GM19043 (cell line): ENCODE data around the gene MCHR1.

Experiments
- ATAC-seq: cut with Tn5 transposase; IDR thresholded peaks from one replicate; pipeline ENCODE4 v1.9.1; 2021; ENCODE audit warnings: low read depth; ENCODE audit not compliant: unreplicated experiment

The MCHR1 gene

GRCh38 chr22:40720538-40721256 is 41.4 kb downstream of the MCHR1 start:
- no peak for ATAC-seq

DNA sequence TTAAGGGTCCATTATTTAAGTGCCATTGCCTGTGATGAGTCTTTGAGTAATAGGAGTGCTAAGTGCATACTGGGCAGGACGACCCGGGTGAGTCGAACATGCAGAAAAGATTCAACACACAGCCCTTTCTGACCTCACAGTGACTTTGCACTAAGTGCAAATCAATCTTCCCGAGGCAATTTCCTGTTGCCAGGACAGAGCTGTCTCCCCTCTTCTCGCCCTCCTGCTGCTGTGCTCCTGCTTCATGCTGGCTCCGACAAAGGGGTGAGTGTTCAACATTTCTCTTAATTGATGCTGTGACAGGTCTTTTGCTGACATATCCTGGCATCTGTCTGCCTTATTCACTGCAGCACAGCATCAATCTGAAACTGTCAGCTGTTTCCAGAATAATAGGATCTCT is 42.0 kb downstream of the MCHR1 start:
- ATAC-seq, result no peak

GRCh38 chr22:40723396-40723933 is 44.2 kb downstream of the MCHR1 start:
- no peak for ATAC-seq

GRCh38 chr22:40726514-40726913 is 47.2 kb downstream of the MCHR1 start:
- no peak for ATAC-seq

- no peak for ATAC-seq
Measured at GRCh38 chr22:40727070-40727963, 48.0 kb downstream of the MCHR1 start.

DNA sequence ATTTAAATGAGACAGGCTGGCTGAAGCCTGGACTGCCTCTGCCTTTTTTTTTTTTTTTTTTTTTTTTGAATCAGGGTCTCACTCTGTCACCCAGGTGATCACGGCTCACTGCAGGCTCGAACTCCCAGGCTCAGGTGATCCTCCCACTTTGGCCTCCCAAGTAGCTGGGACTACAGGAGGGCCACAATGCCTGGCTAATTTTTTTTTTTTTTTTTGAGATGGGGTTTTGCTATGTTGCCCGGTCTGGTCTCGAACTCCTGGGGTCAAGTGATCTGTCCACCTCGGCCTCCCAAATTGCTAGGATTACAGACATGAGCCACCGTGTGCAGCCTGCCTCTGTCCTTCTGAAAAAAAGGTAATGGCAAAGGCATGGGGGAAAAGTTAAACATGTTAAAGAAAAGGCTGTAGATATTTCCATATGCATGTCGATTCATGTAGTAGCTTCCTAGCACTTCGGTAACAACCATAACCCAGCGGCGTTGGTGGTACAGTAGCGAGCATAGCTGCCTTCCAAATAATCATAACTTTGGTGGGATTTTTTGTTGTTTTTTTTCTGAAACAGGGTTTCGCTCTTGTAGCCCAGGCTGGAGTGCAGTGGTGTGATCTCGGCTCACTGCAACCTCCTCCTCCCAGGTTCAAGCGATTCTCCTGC is 48.8 kb downstream of the MCHR1 start:
- no peak for ATAC-seq

- ATAC-seq, result no peak
Measured at GRCh38 chr22:40728731-40729189, 49.5 kb downstream of the MCHR1 start.

DNA sequence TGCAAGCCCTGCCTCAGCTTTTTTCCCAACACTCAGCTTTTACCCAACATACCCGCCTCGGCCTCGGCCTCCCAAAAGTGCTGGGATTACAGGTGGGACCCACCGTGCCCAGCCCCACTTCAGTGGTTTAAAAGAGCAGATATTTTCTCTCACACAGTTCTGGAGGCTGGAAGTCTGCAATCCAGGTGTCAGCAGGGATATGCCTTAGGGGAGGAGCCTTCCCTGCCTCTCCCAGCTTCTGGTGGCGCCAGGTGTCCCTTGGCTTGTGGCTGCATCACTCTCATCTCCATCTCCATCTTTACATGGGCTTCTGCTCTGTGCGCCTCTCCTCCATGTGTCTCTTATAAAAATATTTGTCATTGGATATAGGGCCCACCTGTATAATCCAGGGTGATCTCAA is 50.0 kb downstream of the MCHR1 start:
- ATAC-seq, result no peak
